Endothelial cell of hepatic sinusoid (primary cell): ENCODE results near the gene IGFBP5.

ENCODE experiments used
- in situ Hi-C: cut with HindIII; loops from 2 replicates; pipeline ENCODE4 v1.10.0; 2017; ENCODE audit warnings: low sequenced_read_pairs

The IGFBP5 gene, protein sequence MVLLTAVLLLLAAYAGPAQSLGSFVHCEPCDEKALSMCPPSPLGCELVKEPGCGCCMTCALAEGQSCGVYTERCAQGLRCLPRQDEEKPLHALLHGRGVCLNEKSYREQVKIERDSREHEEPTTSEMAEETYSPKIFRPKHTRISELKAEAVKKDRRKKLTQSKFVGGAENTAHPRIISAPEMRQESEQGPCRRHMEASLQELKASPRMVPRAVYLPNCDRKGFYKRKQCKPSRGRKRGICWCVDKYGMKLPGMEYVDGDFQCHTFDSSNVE

GRCh38 chr2:216695401-216695821 is at the start of gene IGFBP5:
TSS of gene IGFBP5 (minus strand) at chr2:216695549. CDS start at chr2:216694775, 774 bp downstream.
- in situ Hi-C loops = loop anchor here (5.0 to 25.0 kb wide), 2 partner anchors 82 to 817 kb away; no protein-coding TSS in a partner anchor

- in situ Hi-C loops = no loop called here
Observed at GRCh38 chr2:216743781-216744180, 48.4 kb upstream of the IGFBP5 start.

- in situ Hi-C loops = no loop called here
Observed at GRCh38 chr2:216742411-216742810, 47.1 kb upstream of the IGFBP5 start.

DNA sequence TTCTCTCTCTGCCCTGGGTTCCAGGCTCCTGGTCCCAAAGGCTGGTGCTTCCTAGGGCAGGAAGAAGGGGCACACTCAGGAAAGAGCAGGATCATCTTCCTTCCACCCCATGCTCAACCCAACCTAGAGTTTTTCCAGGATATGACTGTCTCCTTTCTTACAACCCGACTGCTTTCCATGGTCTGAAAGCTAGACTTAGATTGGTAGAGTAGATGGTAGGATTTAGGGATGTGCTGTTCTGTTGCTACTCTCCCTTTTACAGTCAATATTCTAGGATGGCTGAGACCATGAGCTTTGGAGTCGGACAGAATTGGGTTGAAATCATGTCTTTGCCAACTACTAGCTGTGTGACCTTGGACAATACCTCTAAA is 45.9 kb upstream of the IGFBP5 start:
- in situ Hi-C loops = no loop called here

GRCh38 chr2:216740557-216741222 is 45.3 kb upstream of the IGFBP5 start:
- in situ Hi-C loops = no loop called here

DNA sequence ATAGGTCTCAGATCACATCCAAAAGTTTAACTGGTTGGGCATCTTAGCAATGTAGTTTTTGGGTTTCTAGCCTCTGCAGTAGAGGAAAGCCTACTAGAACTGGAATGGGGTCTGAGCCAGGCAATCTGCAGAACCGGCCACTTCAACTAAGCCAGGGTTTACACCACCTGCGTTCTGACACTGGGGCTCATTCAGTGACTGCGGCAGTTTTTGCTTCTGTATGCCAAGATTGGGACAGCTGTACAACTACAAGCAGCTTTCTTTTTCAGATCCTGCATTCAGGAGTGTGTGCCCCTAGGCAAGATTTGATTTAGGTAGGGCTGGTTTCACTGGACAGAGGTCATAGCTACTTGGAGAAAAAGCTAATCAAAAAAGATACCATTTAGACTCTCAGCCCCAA is 43.7 kb upstream of the IGFBP5 start:
- in situ Hi-C loops = no loop called here

GRCh38 chr2:216737676-216738075 is 42.3 kb upstream of the IGFBP5 start:
- in situ Hi-C loops = no loop called here

- in situ Hi-C loops = no loop called here
Observed at GRCh38 chr2:216736326-216736725, 41.0 kb upstream of the IGFBP5 start.

GRCh38 chr2:216735668-216736067 is 40.3 kb upstream of the IGFBP5 start:
- in situ Hi-C loops = no loop called here

- in situ Hi-C loops = no loop called here
Observed at GRCh38 chr2:216735086-216735485, 39.7 kb upstream of the IGFBP5 start.

DNA sequence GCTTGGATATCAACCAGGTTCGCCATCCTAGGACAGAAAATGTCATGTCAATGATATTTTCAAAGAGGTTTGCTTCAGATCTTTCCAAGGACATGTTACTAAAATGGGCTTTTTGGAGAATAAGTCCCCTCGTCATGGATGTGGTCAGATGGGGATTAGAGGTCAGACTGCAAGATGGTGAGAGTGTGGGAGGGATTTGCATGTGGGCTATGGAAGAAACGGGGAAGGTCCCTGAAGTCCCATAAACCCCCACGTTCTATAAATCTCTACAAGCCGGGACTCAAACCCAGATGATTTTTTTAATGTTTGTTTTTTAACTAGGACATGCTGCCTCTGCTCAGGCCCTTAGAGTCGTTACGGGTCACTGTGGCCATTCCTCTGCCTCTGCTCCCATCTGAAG is 37.7 kb upstream of the IGFBP5 start:
- in situ Hi-C loops = no loop called here

GRCh38 chr2:216732334-216732733 is 37.0 kb upstream of the IGFBP5 start:
- in situ Hi-C loops = no loop called here

- in situ Hi-C loops = no loop called here
Observed at GRCh38 chr2:216731465-216731864, 36.1 kb upstream of the IGFBP5 start.

GRCh38 chr2:216730871-216731270 is 35.5 kb upstream of the IGFBP5 start:
- in situ Hi-C loops = no loop called here

DNA sequence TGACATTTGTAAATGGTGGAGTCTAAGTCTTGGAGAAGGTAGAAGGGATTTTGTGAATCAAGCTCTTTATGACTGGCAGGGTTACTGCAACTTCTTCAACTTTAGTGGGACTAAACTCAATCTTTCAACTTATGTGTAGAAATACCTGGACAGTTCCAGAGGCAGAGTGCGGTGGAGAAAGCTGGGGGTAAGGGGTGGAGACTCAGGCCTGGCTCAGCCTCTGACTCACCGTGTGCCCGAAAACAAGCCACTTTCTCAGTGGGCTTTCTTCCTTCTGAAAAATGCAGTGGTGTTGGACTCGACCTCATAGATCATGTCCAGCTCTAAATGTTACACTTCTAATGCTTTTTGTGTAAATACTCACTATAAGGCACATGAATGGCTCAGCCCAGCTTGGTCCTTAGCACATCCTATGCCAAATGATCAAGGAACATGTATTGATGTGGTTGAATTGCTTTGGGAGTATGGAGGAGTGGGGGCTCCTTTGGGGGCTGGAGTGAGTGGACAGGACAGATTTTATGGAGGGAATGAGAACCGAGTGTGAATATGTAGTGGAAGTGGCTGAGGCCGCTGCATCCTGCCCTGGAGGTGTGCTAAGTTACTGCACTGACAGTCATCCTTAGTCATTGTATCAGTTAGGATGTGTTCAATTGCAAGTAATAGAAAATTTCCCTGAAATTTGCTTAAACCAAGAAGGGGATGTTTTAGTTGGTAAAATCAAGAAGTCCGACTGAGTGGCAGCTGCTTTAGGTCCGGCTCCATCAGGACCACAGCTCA is 32.2 kb upstream of the IGFBP5 start:
- in situ Hi-C loops = no loop called here

DNA sequence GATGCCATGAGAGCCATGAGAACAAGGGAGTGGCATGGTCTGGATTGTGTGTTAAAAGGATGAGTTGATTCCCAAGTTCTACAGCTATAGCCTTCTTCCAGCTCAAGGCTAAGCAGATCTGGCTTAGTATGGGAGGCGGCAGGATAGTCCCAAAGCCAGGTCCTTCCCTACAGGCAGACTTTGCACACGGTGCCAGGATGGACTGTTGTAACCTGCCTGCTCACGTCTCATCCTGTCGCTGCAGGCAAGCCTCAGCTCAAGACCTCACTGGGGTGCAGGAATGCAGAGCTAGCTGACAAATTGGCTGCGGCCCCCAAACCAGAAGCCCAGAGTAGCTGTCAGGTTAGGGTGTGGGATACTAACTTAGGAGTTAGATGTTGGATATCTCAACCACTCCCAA is 28.8 kb upstream of the IGFBP5 start:
- in situ Hi-C loops = no loop called here

- in situ Hi-C loops = no loop called here
Observed at GRCh38 chr2:216721141-216721540, 25.8 kb upstream of the IGFBP5 start.

GRCh38 chr2:216720722-216721121 is 25.4 kb upstream of the IGFBP5 start:
- in situ Hi-C loops = no loop called here

DNA sequence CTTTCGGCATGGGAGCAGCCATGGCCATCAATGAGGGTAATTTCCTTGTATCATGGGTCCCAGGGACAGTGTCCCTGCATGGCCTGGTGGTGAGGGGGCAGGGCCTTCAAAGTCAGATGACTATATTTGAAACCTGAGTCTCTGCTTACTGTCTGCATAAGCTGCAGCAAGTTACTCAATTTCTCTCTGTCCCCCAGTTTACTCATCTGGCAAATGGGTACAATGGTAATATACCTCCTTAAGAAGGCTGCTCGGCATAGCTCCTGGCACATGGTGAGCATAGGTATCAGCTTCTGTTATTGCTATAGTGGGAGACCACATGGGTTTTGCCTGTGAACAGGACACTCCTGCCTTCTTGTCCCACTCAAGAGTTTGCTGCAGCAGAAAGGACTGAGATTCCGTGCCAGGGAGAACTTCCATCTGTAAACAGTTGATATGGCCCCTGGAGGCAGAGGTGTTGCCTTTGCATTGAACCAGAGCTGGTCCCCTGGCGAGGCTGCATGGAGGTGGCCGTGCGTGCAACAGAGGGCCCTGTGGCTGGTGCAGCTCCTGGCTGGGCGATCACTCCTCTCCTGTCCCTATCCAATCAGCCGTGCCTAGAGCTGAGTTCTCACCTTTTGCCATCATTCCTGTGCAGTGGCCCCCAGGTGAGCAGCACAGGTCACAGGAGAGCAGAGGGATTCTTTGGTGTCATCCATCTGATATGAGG is 22.7 kb upstream of the IGFBP5 start:
- in situ Hi-C loops = no loop called here

DNA sequence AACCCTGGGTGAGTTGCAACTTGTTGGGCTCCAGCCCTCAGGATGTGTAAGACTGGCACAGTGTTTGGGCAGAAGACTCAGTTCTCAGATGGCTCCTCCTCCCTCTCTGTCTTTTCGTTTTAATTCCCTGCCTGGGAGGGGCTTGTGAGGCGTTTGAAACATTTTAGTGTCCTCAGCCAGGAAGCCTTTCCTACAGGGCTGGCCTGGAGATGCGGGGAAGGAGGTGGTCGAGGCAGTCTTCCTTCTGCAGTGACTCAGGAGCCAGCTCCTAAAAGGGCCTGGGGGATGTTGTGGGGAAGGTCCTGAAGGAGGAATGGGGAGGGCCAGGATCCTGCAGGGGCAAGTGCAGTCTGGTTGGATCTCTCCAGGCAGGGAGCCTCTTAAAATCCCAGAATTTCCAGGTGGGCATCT is 22.1 kb upstream of the IGFBP5 start:
- in situ Hi-C loops = no loop called here

- in situ Hi-C loops = no loop called here
Observed at GRCh38 chr2:216716109-216716508, 20.8 kb upstream of the IGFBP5 start.
